ENCODE data around the gene TXNRD2.

The TXNRD2 gene

DNA sequence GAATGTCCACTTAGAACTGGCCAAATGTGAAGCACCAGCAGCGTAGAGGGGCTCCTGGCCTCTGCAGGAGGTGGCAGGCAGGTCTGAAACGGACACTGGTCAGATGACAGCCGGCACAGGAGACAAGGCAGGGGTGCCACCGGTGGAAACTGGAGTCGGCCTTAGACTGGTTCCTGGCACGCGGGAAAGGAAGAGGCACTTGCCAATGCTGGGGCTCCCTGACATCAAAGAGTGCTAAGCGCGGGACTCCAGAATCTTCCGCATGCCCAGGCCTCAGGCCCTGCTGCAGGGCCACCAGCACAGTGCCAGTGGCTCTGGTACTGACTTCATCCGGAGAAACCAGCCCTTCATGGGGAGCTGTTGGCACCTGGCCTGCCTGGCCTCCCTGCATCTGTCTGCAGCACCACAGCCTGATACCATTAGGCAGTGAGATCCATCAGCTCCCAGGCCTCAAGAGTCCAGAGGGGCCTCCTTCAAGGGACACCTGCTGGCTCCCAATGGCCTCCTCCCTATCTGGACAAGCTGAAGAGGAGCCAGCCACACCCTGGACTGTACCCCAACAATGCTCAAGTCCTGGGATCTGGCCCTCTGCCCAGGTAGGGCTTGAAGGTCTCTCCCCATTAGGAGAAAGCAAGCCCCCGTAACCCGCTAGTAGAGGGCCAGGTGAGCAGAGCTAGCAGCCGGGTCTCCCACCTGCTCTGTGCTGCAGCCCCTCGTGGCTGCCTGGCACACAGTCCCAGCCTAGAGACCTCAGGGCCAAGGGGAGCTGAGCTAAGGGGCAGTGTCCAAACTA, 57.3 kb downstream of the TXNRD2 start:
- TF ChIP-seq GATA3 (IDR thresholded peaks at IDR 0.05; ENCODE audit: low read depth, low read length) (no peak), GATA2 (IDR thresholded peaks at IDR 0.05; ENCODE audit: low read depth, low read length) (no peak)

DNA sequence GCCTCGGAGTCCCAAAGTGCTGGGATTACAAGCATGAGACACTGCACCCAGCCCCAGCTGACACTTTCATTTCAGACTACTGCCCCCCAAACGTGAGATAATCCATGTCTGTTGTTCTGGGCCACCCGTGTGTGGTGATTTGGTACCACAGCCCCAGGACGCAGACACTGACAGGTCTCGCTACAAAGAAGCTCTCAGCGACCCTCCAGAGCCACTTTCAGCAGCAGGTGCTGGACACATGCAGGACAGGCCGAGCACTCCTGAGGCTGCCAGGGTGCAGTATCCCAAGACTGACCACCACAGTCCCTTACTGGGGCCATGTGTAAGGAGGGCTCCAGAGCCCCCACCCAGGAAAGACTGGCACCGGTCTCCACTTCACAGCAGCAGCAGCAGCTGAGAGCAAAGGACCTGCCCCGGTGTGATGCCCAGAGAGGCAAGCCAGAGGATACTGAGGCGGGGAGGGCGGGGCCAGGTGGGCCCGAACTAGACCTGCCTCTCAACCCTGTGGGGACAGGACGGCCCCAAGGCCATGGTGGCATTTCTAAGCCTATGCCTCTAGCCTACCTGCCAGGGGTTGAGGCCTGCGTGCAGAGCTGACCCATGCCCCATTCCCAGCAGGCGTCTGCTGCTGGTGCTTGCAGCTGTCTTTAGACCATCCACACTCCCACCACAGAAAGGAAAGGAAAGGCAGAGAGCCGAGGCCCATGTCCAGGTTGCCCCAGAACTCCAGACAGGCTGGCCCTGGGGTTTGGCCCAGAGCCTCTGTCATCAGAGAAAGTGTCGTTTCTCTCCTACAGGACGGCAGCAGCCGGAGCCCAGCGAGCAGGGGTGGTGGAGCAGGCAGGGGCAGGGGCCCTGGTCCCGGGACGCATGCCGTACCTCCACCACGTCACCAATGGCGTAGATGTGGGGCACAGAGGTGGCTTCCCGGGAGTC, 58.9 kb downstream of the TXNRD2 start:
- TF ChIP-seq GATA3 (IDR thresholded peaks at IDR 0.05; ENCODE audit: low read depth, low read length), result no peak
- TF ChIP-seq GATA2 (IDR thresholded peaks at IDR 0.05; ENCODE audit: low read depth, low read length), result no peak

- TF ChIP-seq GATA2 (IDR thresholded peaks at IDR 0.05; ENCODE audit: low read depth, low read length), result peak; percentile 53; the same call in 1 of the 2 replicates
- no peak for TF ChIP-seq GATA3 (IDR thresholded peaks at IDR 0.05; ENCODE audit: low read depth, low read length)
These were observed 60.6 kb downstream of the TXNRD2 start for GRCh38 chr22:19880786-19881569.

GRCh38 chr22:19879992-19880785, 61.4 kb downstream of the TXNRD2 start:
- TF ChIP-seq GATA2 (IDR thresholded peaks at IDR 0.05; ENCODE audit: low read depth, low read length) (no peak), GATA3 (IDR thresholded peaks at IDR 0.05; ENCODE audit: low read depth, low read length) (no peak)

- no peak for TF ChIP-seq GATA3 (IDR thresholded peaks at IDR 0.05; ENCODE audit: low read depth, low read length)
- TF ChIP-seq GATA2 (IDR thresholded peaks at IDR 0.05; ENCODE audit: low read depth, low read length), result no peak
These were observed 62.0 kb downstream of the TXNRD2 start for GRCh38 chr22:19879643-19879991.

DNA sequence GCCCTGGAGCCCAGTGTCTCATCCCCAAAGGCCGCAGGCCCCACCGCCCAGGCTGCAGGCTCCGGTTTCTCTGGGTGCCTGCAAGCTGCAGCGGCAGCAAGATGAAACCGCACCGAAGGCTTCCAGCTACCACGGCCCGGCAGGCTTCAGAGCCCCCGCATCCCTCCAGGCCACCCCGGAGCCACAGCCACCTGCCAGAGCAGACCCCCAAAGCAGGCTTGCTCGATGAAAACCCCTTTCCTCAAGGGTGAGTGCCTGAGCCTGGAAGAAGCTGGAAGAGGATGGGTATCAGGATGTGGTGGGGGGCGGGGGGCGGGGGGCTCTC, 62.4 kb downstream of the TXNRD2 start:
- TF ChIP-seq GATA2 (IDR thresholded peaks at IDR 0.05; ENCODE audit: low read depth, low read length) (no peak), GATA3 (IDR thresholded peaks at IDR 0.05; ENCODE audit: low read depth, low read length) (no peak)

- no peak for TF ChIP-seq GATA2 (IDR thresholded peaks at IDR 0.05; ENCODE audit: low read depth, low read length)
- TF ChIP-seq GATA3 (IDR thresholded peaks at IDR 0.05; ENCODE audit: low read depth, low read length), result no peak
These were observed 63.0 kb downstream of the TXNRD2 start for GRCh38 chr22:19878461-19879245.

DNA sequence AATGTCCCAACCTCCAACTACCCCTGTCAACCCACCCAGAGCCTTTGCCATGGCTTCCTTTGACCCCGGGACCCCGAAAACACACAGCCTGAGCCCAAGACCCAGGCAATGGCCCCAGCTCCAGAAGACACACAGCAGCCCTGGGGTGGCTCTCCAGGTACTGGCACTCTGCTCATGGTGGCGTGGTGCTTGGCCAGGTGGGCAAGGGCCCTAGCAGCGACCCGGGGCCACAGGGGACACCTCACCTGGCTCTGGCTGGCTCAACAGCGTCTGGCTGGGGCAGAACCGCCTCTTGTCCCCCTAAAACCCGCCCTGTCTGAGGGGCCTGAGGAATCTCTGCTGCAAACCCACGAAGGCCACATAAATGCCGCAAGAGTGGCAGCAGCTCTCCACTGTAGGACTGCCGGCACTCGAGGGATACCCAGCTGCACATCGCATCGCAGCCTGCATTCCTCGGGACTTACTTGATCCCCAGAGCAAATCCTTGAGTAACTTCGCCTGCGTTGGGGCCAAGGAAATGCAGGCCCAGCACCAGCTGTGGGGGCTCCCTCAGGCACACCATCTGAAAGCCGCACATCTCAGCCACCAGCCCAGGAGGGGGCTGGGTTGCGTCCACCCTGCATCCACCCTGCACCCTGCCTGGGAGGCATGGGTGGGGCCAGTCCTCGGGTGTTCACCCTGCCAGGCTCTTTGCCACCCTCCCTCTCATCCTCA, 63.8 kb downstream of the TXNRD2 start:
- no peak for TF ChIP-seq GATA2 (IDR thresholded peaks at IDR 0.05; ENCODE audit: low read depth, low read length)
- no peak for TF ChIP-seq GATA3 (IDR thresholded peaks at IDR 0.05; ENCODE audit: low read depth, low read length)

DNA sequence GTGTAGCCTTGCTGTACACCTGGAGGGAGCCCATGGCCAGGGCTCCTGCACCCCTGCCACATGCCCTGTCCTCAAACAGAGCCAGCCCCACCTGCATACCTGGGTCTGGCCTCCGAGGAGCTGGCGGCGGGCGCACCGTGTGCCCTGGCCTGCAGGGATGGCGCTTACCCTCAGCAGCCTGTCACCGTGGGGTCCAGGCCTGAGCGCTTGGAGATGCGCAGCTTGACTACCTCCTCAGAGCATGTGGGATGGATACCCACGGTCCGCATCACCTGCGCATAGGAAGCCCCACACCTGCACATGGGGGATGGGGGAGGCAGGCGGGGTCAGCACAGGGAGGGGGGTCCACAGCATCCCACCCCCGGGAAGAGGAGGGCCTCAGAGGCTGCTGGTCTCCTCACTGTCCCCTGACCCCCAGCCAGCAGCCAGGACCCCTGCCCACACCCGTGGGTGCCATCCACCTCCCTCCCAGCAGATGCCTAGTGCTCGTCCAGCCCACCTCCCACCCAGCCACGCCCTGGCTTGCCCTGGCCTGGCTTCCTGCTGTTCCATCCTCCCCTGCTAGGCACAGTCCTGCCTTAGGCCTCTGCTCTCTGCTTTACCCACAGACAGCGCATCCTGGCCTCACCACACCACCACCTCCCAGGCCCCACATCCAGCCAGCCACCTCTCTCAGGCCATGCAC, 64.5 kb downstream of the TXNRD2 start:
- TF ChIP-seq GATA2 (IDR thresholded peaks at IDR 0.05; ENCODE audit: low read depth, low read length) (no peak), GATA3 (IDR thresholded peaks at IDR 0.05; ENCODE audit: low read depth, low read length) (no peak)

- TF ChIP-seq GATA3 (IDR thresholded peaks at IDR 0.05; ENCODE audit: low read depth, low read length) (no peak), GATA2 (IDR thresholded peaks at IDR 0.05; ENCODE audit: low read depth, low read length) (no peak)
These were observed 65.2 kb downstream of the TXNRD2 start for GRCh38 chr22:19876314-19876940.
